ENCODE measurements around the gene CDS1. TPM values are rescaled to one million over a fixed set of nuclear protein-coding genes. Genes with fewer than 3 reads are reported as not detected.
"Not testable (repeated sequence)": the region's sequence is repeated elsewhere in the genome, so short reads cannot be mapped to it uniquely, and the experiment has no call there.

Gene CDS1
- total RNA-seq, 1 donor from 2014 or later: 12.9 TPM

- no peak for DNase-seq (ENCODE audit: low read depth)
- no peak overlapping the region for H3K4me3 ChIP-seq (ENCODE audit: low read depth, low read length)
- TF ChIP-seq CTCF (conservative IDR thresholded peaks at IDR 0.05; ENCODE audit: low read depth, low read length): no peak
These were observed 96.2 kb downstream of the CDS1 start for GRCh38 chr4:84678976-84679744.

DNA sequence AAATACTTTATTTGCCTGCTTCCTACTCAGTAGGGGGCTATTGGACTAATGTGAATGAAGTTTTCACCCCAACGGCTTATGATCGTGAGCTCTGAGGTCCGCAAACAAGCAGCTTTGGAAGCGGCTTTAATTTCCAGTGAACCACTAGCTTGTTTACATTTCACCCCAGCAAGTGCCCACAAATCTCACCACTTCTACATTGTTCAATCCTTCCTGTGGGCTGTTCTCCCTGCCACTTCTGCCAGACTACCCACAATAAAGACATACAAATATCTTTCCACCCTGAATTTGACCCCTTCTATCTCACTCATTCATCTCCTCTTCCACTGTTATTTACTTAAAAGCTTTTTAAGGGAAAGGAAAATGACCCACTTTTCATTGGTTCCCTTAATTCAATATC is 98.0 kb downstream of the CDS1 start:
- DNase-seq (ENCODE audit: low read depth): no peak
- no peak overlapping the region for H3K4me3 ChIP-seq (ENCODE audit: low read depth, low read length)
- no peak for TF ChIP-seq CTCF (conservative IDR thresholded peaks at IDR 0.05; ENCODE audit: low read depth, low read length)

- DNase-seq (ENCODE audit: low read depth): peak; percentile 80
- peak; percentile 31 for TF ChIP-seq CTCF (conservative IDR thresholded peaks at IDR 0.05; ENCODE audit: low read depth, low read length)
- no peak overlapping the region for H3K4me3 ChIP-seq (ENCODE audit: low read depth, low read length)
These were observed 98.8 kb downstream of the CDS1 start for GRCh38 chr4:84681486-84682274.

DNA sequence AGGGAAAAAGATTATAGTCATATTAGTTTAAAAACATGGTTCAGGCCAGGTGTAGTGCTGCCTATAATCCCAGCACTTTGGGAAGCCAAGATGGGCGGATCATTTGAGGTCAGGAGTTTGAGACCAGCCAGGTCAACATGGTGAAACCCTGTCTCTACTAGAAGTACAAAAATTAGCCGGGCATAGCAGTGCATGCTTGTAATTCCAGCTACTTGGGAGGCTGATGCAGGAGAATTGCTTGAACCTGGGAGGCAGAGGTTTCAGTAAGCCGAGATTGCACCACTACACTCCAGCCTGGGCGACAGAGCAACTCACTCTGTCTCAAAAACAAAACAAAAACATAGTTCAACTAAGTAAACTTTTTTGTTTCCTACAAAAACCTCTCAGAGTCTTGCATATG is 99.7 kb downstream of the CDS1 start:
- not testable (repeated sequence) for DNase-seq (ENCODE audit: low read depth)

GRCh38 chr4:84683064-84683850 is 100.3 kb downstream of the CDS1 start:
- DNase-seq (ENCODE audit: low read depth): no peak

More for the DNA sequence above, 99.7 kb downstream of the CDS1 start:
- not testable (repeated sequence) for H3K4me3 ChIP-seq (ENCODE audit: low read depth, low read length)

DNA sequence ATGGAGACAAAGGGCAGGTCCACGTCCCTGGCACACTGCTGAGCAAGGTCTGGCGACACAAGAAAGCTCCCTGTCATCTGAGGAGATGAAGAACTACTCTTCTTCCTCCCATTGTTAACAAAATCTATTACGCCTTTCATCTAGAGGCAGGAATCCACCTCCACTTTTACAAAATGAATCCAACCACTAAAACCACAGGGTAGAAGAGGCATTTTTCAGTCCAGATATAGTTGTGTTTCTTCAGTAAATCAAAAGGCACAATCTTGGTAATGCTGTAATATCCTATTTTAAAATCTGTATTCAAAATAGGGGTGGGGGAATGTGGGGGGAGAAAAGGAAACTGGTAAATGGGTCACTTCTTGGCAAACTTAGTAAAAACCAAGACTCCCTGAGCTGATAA is 101.4 kb downstream of the CDS1 start:
- no peak for TF ChIP-seq CTCF (conservative IDR thresholded peaks at IDR 0.05; ENCODE audit: low read depth, low read length)
- no peak for DNase-seq (ENCODE audit: low read depth)
- H3K4me3 ChIP-seq (ENCODE audit: low read depth, low read length): no peak overlapping the region

More at GRCh38 chr4:84683064-84683850, 100.3 kb downstream of the CDS1 start:
- TF ChIP-seq CTCF (conservative IDR thresholded peaks at IDR 0.05; ENCODE audit: low read depth, low read length): no peak
- H3K4me3 ChIP-seq (ENCODE audit: low read depth, low read length): no peak overlapping the region

- no peak for TF ChIP-seq CTCF (conservative IDR thresholded peaks at IDR 0.05; ENCODE audit: low read depth, low read length)
- DNase-seq (ENCODE audit: low read depth): no peak
- no peak overlapping the region for H3K4me3 ChIP-seq (ENCODE audit: low read depth, low read length)
These were observed 102.2 kb downstream of the CDS1 start for GRCh38 chr4:84685105-84685504.
